GM12878 (cell line): ENCODE results near the gene C19orf67. TPM values are rescaled to one million over a fixed set of nuclear protein-coding genes. Genes with fewer than 3 reads are reported as not detected.

ENCODE experiments used
- ATAC-seq: fragments of 200-7000 bp; cut with Tn5 transposase; 3 replicates; pipeline ENCODE4 v1.9.1; 2020; ENCODE audit warnings: mild to moderate bottlenecking, moderate library complexity
- BruUV-seq: library from RNA; stranded (reverse); fragments of 400-500 nt; replicated peaks from 2 replicates; lab custom pipeline; 2021; lab: Mats Ljungman, UMichigan
- CTCF ChIA-PET: fragments of 300-600 bp; sonication (Branson Sonifier 250); formaldehyde crosslinking; extraction: SDS; loops from one replicate; lab custom pipeline; 2021; ENCODE audit warnings: inconsistent platforms; lab: Yijun Ruan, JAX
- POLR2A ChIA-PET: fragments of 350-600 bp; formaldehyde crosslinking; extraction: SDS; loops from one replicate; lab custom pipeline; 2021; ENCODE audit warnings: inconsistent platforms; lab: Charles Lee
- RAD21 ChIA-PET: fragments of 300-600 bp; sonication (Branson Sonifier 250); formaldehyde crosslinking; loops from one replicate; lab custom pipeline; 2023; ENCODE audit warnings: antibody characterized with exemption; ENCODE audit not compliant: unreplicated experiment; lab: Charles Lee
- SMC1A ChIA-PET: fragments of 300-600 bp; sonication (Branson Sonifier 250); formaldehyde crosslinking; loops from one replicate; lab custom pipeline; 2023; ENCODE audit not compliant: unreplicated experiment, uncharacterized antibody; lab: Charles Lee
- DNase-seq: peaks from one replicate; pipeline ENCODE4 v3.0.0-alpha.2; 2011; ENCODE audit warnings: low read depth, low spot score
- FAIRE-seq: peaks from 3 replicates; lab custom pipeline; 2011; peaks lifted over from hg19 to GRCh38; lab: Jason Lieb, UNC
- H2AFZ ChIP-seq: 2 replicates; pipeline ENCODE4 v1.6.0; 2011; ENCODE audit warnings: low read depth, low read length, control low read depth; ENCODE audit not compliant: control insufficient read depth
- H3K27ac ChIP-seq: 2 replicates; pipeline ENCODE4 v1.5.1; 2011; ENCODE audit warnings: control low read depth; ENCODE audit not compliant: control insufficient read depth, insufficient read depth
- H3K27me3 ChIP-seq, 2 experiments: replicated peaks in 1 of 2; 2 replicates each; pipeline versions ENCODE4 v1.6.0 to v1.6.1; 2011; ENCODE audit warnings: low read length in 1 of 2; ENCODE audit not compliant: control insufficient read depth in 2 of 2, insufficient read depth in 2 of 2
- H3K36me3 ChIP-seq, 2 experiments: 2 replicates each; pipeline ENCODE4 v1.5.1; 2011; ENCODE audit warnings: low read length in 1 of 2; ENCODE audit not compliant: control insufficient read depth in 2 of 2, insufficient read depth in 2 of 2
- H3K4me1 ChIP-seq: 2 replicates; pipeline ENCODE4 v1.6.1; 2011; ENCODE audit warnings: mild to moderate bottlenecking, low read length, moderate library complexity, mixed read lengths; ENCODE audit not compliant: control insufficient read depth, insufficient read depth
- H3K4me2 ChIP-seq: 2 replicates; pipeline ENCODE4 v1.6.0; 2011; ENCODE audit warnings: control low read depth; ENCODE audit not compliant: control insufficient read depth, insufficient read depth
- H3K4me3 ChIP-seq: fragments of 200-600 bp; sonication (generic); 2 replicates; pipeline ENCODE4 v1.5.1; 2016
- H3K79me2 ChIP-seq: 2 replicates; pipeline ENCODE4 v1.6.0; 2011; ENCODE audit warnings: low read length; ENCODE audit not compliant: control insufficient read depth, insufficient read depth
- H3K9ac ChIP-seq: 2 replicates; pipeline ENCODE4 v1.8.0; 2011; ENCODE audit warnings: low read length, control low read depth, mixed read lengths; ENCODE audit not compliant: control insufficient read depth, insufficient read depth
- H3K9me3 ChIP-seq: replicated peaks from 3 replicates; pipeline ENCODE4 v1.5.1; 2011; ENCODE audit warnings: mild to moderate bottlenecking, low read length; ENCODE audit not compliant: control insufficient read depth, insufficient read depth
- H4K20me1 ChIP-seq: 2 replicates; pipeline ENCODE4 v1.6.0; 2011; ENCODE audit not compliant: control insufficient read depth, insufficient read depth
- BRCA1 ChIP-seq: IDR thresholded peaks from 2 replicates; pipeline ENCODE4 v1.6.1; 2011; ENCODE audit warnings: low read depth, low read length, improper control_type of control experiment
- ETV6 ChIP-seq, 2 experiments: fragments of 450-650 bp in 1 of 2; IDR thresholded peaks in 1 of 2; conservative IDR thresholded peaks in 1 of 2; 2 replicates each; pipeline ENCODE4 v1.6.1; 2014; ENCODE audit warnings: antibody characterized with exemption in 1 of 2, borderline replicate concordance in 1 of 2, low read depth in 1 of 2, mild to moderate bottlenecking in 1 of 2, moderate library complexity in 1 of 2
- HDAC6 ChIP-seq: fragments of 200-600 bp; sonication (generic); IDR thresholded peaks from one replicate; pipeline ENCODE4 v1.8.0; 2017; ENCODE audit warnings: antibody characterized with exemption; ENCODE audit not compliant: unreplicated experiment
- JUND ChIP-seq: IDR thresholded peaks from 2 replicates; pipeline ENCODE4 v1.6.1; 2012; ENCODE audit warnings: low read depth, mild to moderate bottlenecking, low read length, improper control_type of control experiment, moderate library complexity
- KAT2A ChIP-seq: conservative IDR thresholded peaks from 2 replicates; pipeline ENCODE4 v1.6.1; 2011; ENCODE audit warnings: low read depth, low read length; ENCODE audit not compliant: control insufficient read depth
- NFXL1 ChIP-seq: fragments of 450-650 bp; IDR thresholded peaks from 2 replicates; pipeline ENCODE4 v1.6.1; 2017; ENCODE audit warnings: antibody characterized with exemption, mild to moderate bottlenecking, borderline replicate concordance
- PAX5 ChIP-seq: IDR thresholded peaks from 2 replicates; pipeline ENCODE4 v1.6.1; 2011; ENCODE audit warnings: low read depth, low read length, borderline replicate concordance
- PRDM15 ChIP-seq: fragments of 450-650 bp; formaldehyde crosslinking; IDR thresholded peaks from 2 replicates; pipeline ENCODE4 v1.4.0; 2020; ENCODE audit warnings: mild to moderate bottlenecking, moderate library complexity
- RBBP5 ChIP-seq: fragments of 200-600 bp; sonication (generic); conservative IDR thresholded peaks from 2 replicates; pipeline ENCODE4 v1.6.1; 2016
- SMARCA5 ChIP-seq: fragments of 450-650 bp; IDR thresholded peaks from 2 replicates; pipeline ENCODE4 v1.6.1; 2017; ENCODE audit warnings: mild to moderate bottlenecking
- WRNIP1 ChIP-seq: IDR thresholded peaks from 2 replicates; pipeline ENCODE4 v1.6.1; 2011; ENCODE audit warnings: low read depth, low read length, improper control_type of control experiment, borderline replicate concordance
- ZNF207 ChIP-seq: fragments of 450-650 bp; IDR thresholded peaks from 2 replicates; pipeline ENCODE4 v1.6.1; 2014; ENCODE audit warnings: antibody characterized with exemption, mild to moderate bottlenecking, borderline replicate concordance
- ZNF274 ChIP-seq: IDR thresholded peaks from one replicate; pipeline ENCODE4 v1.8.0; 2011; ENCODE audit not compliant: insufficient read length, insufficient read depth
- WGBS: methylation state at CpG from one replicate; pipeline ENCODE4 v1.1.6; 2016; ENCODE audit warnings: low lambda C conversion rate; ENCODE audit not compliant: insufficient replicate concordance, insufficient coverage; ENCODE audit errors: missing lambda C conversion rate; 5-methylcytosine and 5-hydroxymethylcytosine counted together
- in situ Hi-C: fragments of 300-500 bp; cut with MboI; formaldehyde crosslinking; loops from 9 replicates; pipeline ENCODE4 v1.14.3; 2018; ENCODE audit warnings: mixed read lengths
- intact Hi-C: fragments of 100-400 bp; cut with micrococcal nuclease; formaldehyde crosslinking; loops from one replicate; pipeline ENCODE4 v1.14.2; 2022; ENCODE audit not compliant: unreplicated experiment
- polyA plus RNA-seq, 11 experiments: library from polyadenylated mRNA; depleted of rRNA in 4 of 11; unstranded in 6 of 11; stranded (reverse) in 5 of 11; fragments of >200 nt; fragmentation: Nextera tagmentation in 4 of 11; fragmentation: Illumina TruSeq in 1 of 11; extraction: Ambion mirVana in 4 of 11; extraction: Trizol in 1 of 11; gene quantifications; 1 replicate in 1 of 11; 2 replicates in 10 of 11; pipeline versions ENCODE4 v1.2.1 to v1.2.3, GENCODE V29; 2011 to 2016; ENCODE audit warnings: inconsistent platforms in 2 of 11, missing spikeins in 2 of 11, low read depth in 1 of 11
- total RNA-seq, 4 experiments: library from RNA; depleted of rRNA in 3 of 4; stranded (reverse); fragments of >200 nt in 3 of 4; fragmentation: Illumina TruSeq in 1 of 4; extraction: Trizol in 1 of 4; gene quantifications; 2 replicates each; pipeline versions ENCODE4 v1.2.1 to v1.2.3, GENCODE V29; 2013 to 2021
- TF ChIP-seq, protein P1 (sequence below): IDR thresholded peaks from 2 replicates; pipeline ENCODE4 v1.6.1; 2012; ENCODE audit warnings: low read depth, low read length, improper control_type of control experiment
- TF ChIP-seq, protein P2 (sequence below): IDR thresholded peaks from 2 replicates; pipeline ENCODE4 v1.6.1; 2011; ENCODE audit warnings: borderline replicate concordance, low read depth, mild to moderate bottlenecking, moderate library complexity, mixed read lengths, low read length; ENCODE audit not compliant: insufficient read depth; ENCODE audit errors: extremely low read length

The C19orf67 gene
- total and polyA plus RNA-seq, 10 of the 15 experiments (the other 5 are each of a cell fraction or from before 2014, with no cell fraction given), result 0.14 TPM; not detected in 9

DNA sequence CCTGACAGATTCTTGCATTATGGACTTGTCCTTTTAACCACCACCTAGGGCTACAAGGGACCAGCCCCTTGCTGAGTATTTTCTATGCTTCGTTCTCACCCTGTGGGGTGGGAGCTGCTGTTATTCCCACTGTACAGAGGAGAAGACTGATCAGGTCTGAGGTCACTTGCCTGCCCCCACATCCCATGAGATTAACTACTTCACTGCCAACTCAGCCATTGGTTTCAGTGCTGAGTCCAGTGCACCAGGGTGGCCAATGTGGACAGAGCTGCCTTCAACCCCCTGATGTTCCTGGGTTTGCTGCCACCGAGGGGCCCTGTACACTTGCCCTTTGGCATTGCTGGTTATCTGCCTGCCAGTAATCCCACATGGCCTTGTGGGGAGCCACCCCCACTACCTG is 25.1 kb upstream of the C19orf67 start:
- no peaks in the 10 kb centered on the region for H4K20me1 ChIP-seq
- no peaks in the 10 kb centered on the region for H3K9me3 ChIP-seq
- intact Hi-C loops (no loop called here), in situ Hi-C loops (no loop called here)
- 93% methylated on average over 2 of the region's 2 CpGs for WGBS
- ATAC-seq (no peak), DNase-seq (no peak), FAIRE-seq (no peak)
- no peaks in the 10 kb centered on the region; a peak in 2 of 4 replicates for H3K36me3 ChIP-seq
- peaks cover 3% of the 10 kb centered on the region for H3K4me1 ChIP-seq
- no peaks in the 10 kb centered on the region for H3K27me3 ChIP-seq
- H3K4me2 ChIP-seq, result no peak overlapping the region
- TF ChIP-seq, protein P1, sequence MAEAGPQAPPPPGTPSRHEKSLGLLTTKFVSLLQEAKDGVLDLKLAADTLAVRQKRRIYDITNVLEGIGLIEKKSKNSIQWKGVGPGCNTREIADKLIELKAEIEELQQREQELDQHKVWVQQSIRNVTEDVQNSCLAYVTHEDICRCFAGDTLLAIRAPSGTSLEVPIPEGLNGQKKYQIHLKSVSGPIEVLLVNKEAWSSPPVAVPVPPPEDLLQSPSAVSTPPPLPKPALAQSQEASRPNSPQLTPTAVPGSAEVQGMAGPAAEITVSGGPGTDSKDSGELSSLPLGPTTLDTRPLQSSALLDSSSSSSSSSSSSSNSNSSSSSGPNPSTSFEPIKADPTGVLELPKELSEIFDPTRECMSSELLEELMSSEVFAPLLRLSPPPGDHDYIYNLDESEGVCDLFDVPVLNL, result no peak
- TF ChIP-seq PAX5 (no peak), RBBP5 (no peak), SMARCA5 (no peak), ZNF274 (no peak), BRCA1 (no peak), HDAC6 (no peak), PRDM15 (CRISPR knock-in tag) (no peak), NFXL1 (no peak), KAT2A (no peak), WRNIP1 (no peak), ETV6 (conservative IDR thresholded peaks at IDR 0.05 in 1 of 2, IDR thresholded peaks at IDR 0.05 in 1 of 2; ENCODE audit: borderline replicate concordance in 1 of 2, low read depth in 1 of 2) (no peak), JUND (no peak), ZNF207 (no peak)
- TF ChIP-seq, protein P2, sequence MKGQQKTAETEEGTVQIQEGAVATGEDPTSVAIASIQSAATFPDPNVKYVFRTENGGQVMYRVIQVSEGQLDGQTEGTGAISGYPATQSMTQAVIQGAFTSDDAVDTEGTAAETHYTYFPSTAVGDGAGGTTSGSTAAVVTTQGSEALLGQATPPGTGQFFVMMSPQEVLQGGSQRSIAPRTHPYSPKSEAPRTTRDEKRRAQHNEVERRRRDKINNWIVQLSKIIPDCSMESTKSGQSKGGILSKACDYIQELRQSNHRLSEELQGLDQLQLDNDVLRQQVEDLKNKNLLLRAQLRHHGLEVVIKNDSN, result no peak
- ChIA-PET CTCF (interaction anchor here (0.9 to 1.4 kb wide), 3 partner anchors 26 to 50 kb away, joined by 3 to 4 read pairs (median 3); partner anchors contain the start of genes ASF1B and MISP3), RAD21 (no interaction called here), SMC1A (interaction anchor here (0.6 kb wide), 1 partner anchor 35 kb away, joined by 3 read pairs; no protein-coding TSS in a partner anchor), POLR2A (no interaction called here)
- no peak overlapping the region for H3K4me3 ChIP-seq
- H2AFZ ChIP-seq, result no peak overlapping the region
- H3K27ac ChIP-seq, result no peak overlapping the region
- H3K79me2 ChIP-seq, result no peaks in the 10 kb centered on the region
- no peak overlapping the region for H3K9ac ChIP-seq
- no TSS peak for BruUV-seq
